K562 (cell line): Measurements from ENCODE around the gene GJA5. TPM values are rescaled to one million over a fixed set of nuclear protein-coding genes. Genes with fewer than 3 reads are reported as not detected.

Source experiments
- ATAC-seq: fragments of 200-7000 bp; cut with Tn5 transposase; 3 replicates; pipeline ENCODE4 v1.9.1; 2020; ENCODE audit warnings: moderate library complexity
- BruUV-seq: library from RNA; stranded (reverse); fragments of 400-500 nt; replicated peaks from 2 replicates; lab custom pipeline; 2021; lab: Mats Ljungman, UMichigan
- CTCF ChIA-PET: fragments of 300-600 bp; formaldehyde crosslinking; extraction: SDS; loops from one replicate; lab custom pipeline; 2021; ENCODE audit warnings: low intra/inter-chr PET ratio; lab: Yijun Ruan, JAX
- POLR2A ChIA-PET: fragments of 300-600, 350-650 bp; sonication (Branson Sonifier 250); formaldehyde crosslinking; extraction: SDS; loops from one replicate; lab custom pipeline; 2021; ENCODE audit warnings: antibody characterized with exemption, inconsistent platforms; lab: Yijun Ruan, JAX
- DNase-seq, 4 experiments: peaks; one replicate each; pipeline versions ENCODE4 v3.0.0 to v3.0.0-alpha.2; 2011 to 2018; ENCODE audit warnings: low spot score in 3 of 4, mixed read lengths in 3 of 4; ENCODE audit errors: extremely low read depth in 1 of 4
- FAIRE-seq: peaks from 2 replicates; lab custom pipeline; 2011; peaks lifted over from hg19 to GRCh38; lab: Jason Lieb, UNC
- H2AFZ ChIP-seq: 2 replicates; pipeline ENCODE4 v1.6.0; 2011; ENCODE audit warnings: low read depth, low read length, control low read depth, inconsistent platforms
- H3K27ac ChIP-seq: fragments of 200-600 bp; 3 replicates; pipeline ENCODE4 v1.8.0; 2011; ENCODE audit warnings: low read depth, mild to moderate bottlenecking, control low read depth, inconsistent platforms, low read length, moderate library complexity, mixed read lengths; ENCODE audit errors: extremely low read depth
- H3K27me3 ChIP-seq, 2 experiments: fragments of 300-600 bp in 1 of 2; 2 replicates in 1 of 2; 3 replicates in 1 of 2; pipeline versions ENCODE4 v1.6.0 to v1.8.0; 2011; ENCODE audit warnings: inconsistent platforms in 2 of 2, low read length in 2 of 2, mild to moderate bottlenecking in 1 of 2, mixed read lengths in 1 of 2, moderate library complexity in 1 of 2; ENCODE audit not compliant: control insufficient read depth in 2 of 2, insufficient read depth in 2 of 2
- H3K36me3 ChIP-seq: fragments of 300-600 bp; 3 replicates; pipeline ENCODE4 v1.8.0; 2011; ENCODE audit warnings: mild to moderate bottlenecking, low read length, inconsistent platforms; ENCODE audit not compliant: control insufficient read depth, insufficient read depth
- H3K4me1 ChIP-seq, 2 experiments: fragments of 200-600 bp in 1 of 2; replicated peaks in 1 of 2; 2 replicates in 1 of 2; 3 replicates in 1 of 2; pipeline versions ENCODE4 v1.5.1 to v1.8.0; 2011; ENCODE audit warnings: inconsistent platforms in 2 of 2, low read length in 2 of 2, mild to moderate bottlenecking in 1 of 2, mixed read lengths in 1 of 2, moderate library complexity in 1 of 2; ENCODE audit not compliant: control insufficient read depth in 2 of 2, insufficient read depth in 2 of 2
- H3K4me2 ChIP-seq: 2 replicates; pipeline ENCODE4 v1.6.1; 2011; ENCODE audit warnings: low read length, control low read depth, inconsistent platforms, mixed read lengths; ENCODE audit not compliant: insufficient read depth
- H3K4me3 ChIP-seq: fragments of 200-600 bp; sonication (generic), shearing (Covaris generic); 2 replicates; pipeline ENCODE4 v1.5.1; 2016; ENCODE audit warnings: control low read depth, inconsistent platforms
- H3K79me2 ChIP-seq: fragments of 200-600 bp; 3 replicates; pipeline ENCODE4 v1.8.0; 2011; ENCODE audit warnings: low read length, inconsistent platforms; ENCODE audit not compliant: control insufficient read depth, insufficient read depth
- H3K9ac ChIP-seq, 2 experiments: 2 replicates each; pipeline versions ENCODE4 v1.6.0 to v1.6.1; 2011; ENCODE audit warnings: low read depth in 2 of 2, low read length in 2 of 2, control low read depth in 1 of 2, inconsistent platforms in 1 of 2, mild to moderate bottlenecking in 1 of 2, mixed read lengths in 1 of 2; ENCODE audit not compliant: insufficient read depth in 1 of 2
- H3K9me1 ChIP-seq: one replicate; pipeline ENCODE4 v1.6.0; 2011; ENCODE audit warnings: inconsistent platforms, mild to moderate bottlenecking, low read length, moderate library complexity; ENCODE audit not compliant: control insufficient read depth, insufficient read depth
- H3K9me3 ChIP-seq: replicated peaks from 2 replicates; pipeline ENCODE4 v1.5.1; 2011; ENCODE audit warnings: low read depth, low read length, inconsistent platforms; ENCODE audit not compliant: control insufficient read depth, insufficient read depth
- H4K20me1 ChIP-seq: replicated peaks from 2 replicates; pipeline ENCODE4 v1.6.1; 2011; ENCODE audit warnings: low read length, inconsistent platforms, mixed read lengths; ENCODE audit not compliant: control insufficient read depth, insufficient read depth
- BACH1 ChIP-seq: fragments of 200-800 bp; sonication (Bioruptor generic); IDR thresholded peaks from 2 replicates; pipeline ENCODE4 v1.6.1; 2016; ENCODE audit warnings: missing genetic modification characterization, missing compliant biosample characterization
- CTBP1 ChIP-seq: fragments of 450-650 bp; IDR thresholded peaks from 2 replicates; pipeline ENCODE4 v1.6.1; 2016; ENCODE audit warnings: borderline replicate concordance
- EP300 ChIP-seq: IDR thresholded peaks from 2 replicates; pipeline ENCODE4 v1.6.1; 2012; ENCODE audit warnings: low read length, improper control_type of control experiment
- EP400 ChIP-seq: fragments of 450-650 bp; IDR thresholded peaks from 2 replicates; pipeline ENCODE4 v1.6.1; 2017; ENCODE audit warnings: antibody characterized with exemption, mild to moderate bottlenecking, moderate library complexity
- FOXP1 ChIP-seq: sonication (generic); formaldehyde crosslinking; IDR thresholded peaks from 2 replicates; pipeline ENCODE4 v1.8.0; 2022; ENCODE audit warnings: mild to moderate bottlenecking, missing genetic modification reagents
- HLTF ChIP-seq: fragments of 450-650 bp; IDR thresholded peaks from 2 replicates; pipeline ENCODE4 v1.6.1; 2016
- ILF3 ChIP-seq: fragments of 450-650 bp; IDR thresholded peaks from 2 replicates; pipeline ENCODE4 v1.6.1; 2018; ENCODE audit warnings: antibody characterized with exemption, mild to moderate bottlenecking, moderate library complexity, borderline replicate concordance
- KLF16 ChIP-seq: IDR thresholded peaks from 2 replicates; pipeline ENCODE4 v1.6.1; 2016; ENCODE audit warnings: antibody characterized with exemption
- NFRKB ChIP-seq: fragments of 450-650 bp; IDR thresholded peaks from 2 replicates; pipeline ENCODE4 v1.6.1; 2016; ENCODE audit warnings: low read depth
- PCBP2 ChIP-seq: fragments of 200-400 bp; formaldehyde crosslinking; IDR thresholded peaks from 2 replicates; pipeline ENCODE4 v1.6.1; 2018; ENCODE audit warnings: low read length, low read depth, mild to moderate bottlenecking, moderate library complexity; ENCODE audit not compliant: poor library complexity, severe bottlenecking
- RBM22 ChIP-seq: fragments of 200-400 bp; formaldehyde crosslinking; IDR thresholded peaks from 2 replicates; pipeline ENCODE4 v1.6.1; 2018; ENCODE audit warnings: low read length, low read depth; ENCODE audit not compliant: poor library complexity, severe bottlenecking
- RCOR1 ChIP-seq, 2 experiments: IDR thresholded peaks; 2 replicates each; pipeline ENCODE4 v1.6.1; 2012; ENCODE audit warnings: low read depth in 2 of 2, low read length in 2 of 2, borderline replicate concordance in 1 of 2, improper control_type of control experiment in 1 of 2
- RUNX1 ChIP-seq: sonication (generic); IDR thresholded peaks from 2 replicates; pipeline ENCODE4 v1.6.1; 2016; ENCODE audit warnings: antibody characterized with exemption, low read depth
- SMARCC2 ChIP-seq: fragments of 450-650 bp; IDR thresholded peaks from 2 replicates; pipeline ENCODE4 v1.6.1; 2017; ENCODE audit warnings: antibody characterized with exemption, moderate library complexity, mild to moderate bottlenecking, low read depth
- SRSF1 ChIP-seq: fragments of 200-400 bp; formaldehyde crosslinking; IDR thresholded peaks from 2 replicates; pipeline ENCODE4 v1.6.1; 2017; ENCODE audit warnings: mild to moderate bottlenecking, low read depth, low read length, moderate library complexity
- TFAM ChIP-seq: fragments of 250-450 bp; sonication (Bioruptor Pico); conservative IDR thresholded peaks from 2 replicates; pipeline ENCODE4 v1.5.0; 2021; ENCODE audit warnings: mild to moderate bottlenecking, moderate library complexity
- ZBTB1 ChIP-seq: sonication (generic); formaldehyde crosslinking; IDR thresholded peaks from 2 replicates; pipeline ENCODE4 v1.8.1; 2023; ENCODE audit warnings: missing genetic modification reagents, low read depth, mild to moderate bottlenecking, borderline replicate concordance
- ZNF175 ChIP-seq: fragments of 200-800 bp; sonication (Bioruptor generic); IDR thresholded peaks from 2 replicates; pipeline ENCODE4 v1.6.1; 2016; ENCODE audit warnings: low read depth, mild to moderate bottlenecking, missing genetic modification characterization, missing compliant biosample characterization
- WGBS: fragments of 100-300 bp; shearing (Covaris generic); methylation state at CpG from one replicate; pipeline ENCODE4 v1.1.6; 2016; ENCODE audit warnings: low coverage, mixed read lengths; ENCODE audit not compliant: insufficient coverage; ENCODE audit errors: missing lambda C conversion rate; 5-methylcytosine and 5-hydroxymethylcytosine counted together
- in situ Hi-C: fragments of 300-500 bp; cut with MboI; formaldehyde crosslinking; loops from 4 replicates; pipeline ENCODE4 v1.15.0; 2018; ENCODE audit warnings: inconsistent platforms, mixed read lengths
- intact Hi-C: fragments of 100-400 bp; cut with micrococcal nuclease; formaldehyde crosslinking; loops from 2 replicates; pipeline ENCODE4 v1.14.2; 2022
- polyA plus RNA-seq, 8 experiments: library from polyadenylated mRNA; depleted of rRNA in 4 of 8; stranded (reverse) in 5 of 8; unstranded in 3 of 8; fragments of >200 nt; fragmentation: Nextera tagmentation in 2 of 8; fragmentation: Illumina TruSeq in 1 of 8; extraction: Ambion mirVana in 2 of 8; extraction: Trizol in 1 of 8; gene quantifications; 2 replicates each; pipeline versions ENCODE4 v1.2.1 to v1.2.3, GENCODE V29; 2011 to 2014; ENCODE audit warnings: inconsistent platforms in 1 of 8, missing spikeins in 1 of 8
- total RNA-seq, 7 experiments: library from RNA; depleted of rRNA in 6 of 7; stranded (reverse); fragments of >200 nt in 6 of 7; fragmentation: Illumina TruSeq in 2 of 7; extraction: Trizol in 2 of 7; gene quantifications; 2 replicates each; pipeline versions ENCODE4 v1.2.1 to v1.2.3, GENCODE V29; 2011 to 2021; ENCODE audit warnings: low replicate concordance in 1 of 7

The GJA5 gene
- total and polyA plus RNA-seq, 9 of the 15 experiments (the other 6 are each of a cell fraction or from before 2014, with no cell fraction given) = 0.07 TPM; not detected in 7

DNA sequence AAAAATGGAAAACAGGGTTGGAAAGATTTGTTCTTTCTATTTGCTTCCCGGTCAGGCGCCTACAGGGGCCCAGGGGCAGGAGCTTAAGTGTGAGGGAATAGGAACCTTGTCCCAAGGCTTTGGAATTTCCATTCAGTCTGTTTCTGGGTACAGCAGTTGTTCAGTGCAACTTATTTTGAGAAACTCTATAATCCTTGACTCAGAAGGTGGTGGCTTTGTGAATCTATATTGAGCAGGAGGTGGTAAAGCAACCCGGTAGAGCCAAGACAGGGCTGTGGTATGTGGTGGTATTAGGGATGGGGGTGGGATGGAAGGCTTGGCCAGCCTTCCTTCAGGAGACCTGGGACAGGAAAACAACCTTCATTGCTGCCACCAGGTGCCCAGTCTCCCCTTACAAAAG, 20.0 kb downstream of the GJA5 start (continued):
- TF ChIP-seq SMARCC2 = no peak
- no peak for TF ChIP-seq NFRKB
- TF ChIP-seq HLTF = no peak
- TF ChIP-seq TFAM (CRISPR knock-in tag) = no peak

DNA sequence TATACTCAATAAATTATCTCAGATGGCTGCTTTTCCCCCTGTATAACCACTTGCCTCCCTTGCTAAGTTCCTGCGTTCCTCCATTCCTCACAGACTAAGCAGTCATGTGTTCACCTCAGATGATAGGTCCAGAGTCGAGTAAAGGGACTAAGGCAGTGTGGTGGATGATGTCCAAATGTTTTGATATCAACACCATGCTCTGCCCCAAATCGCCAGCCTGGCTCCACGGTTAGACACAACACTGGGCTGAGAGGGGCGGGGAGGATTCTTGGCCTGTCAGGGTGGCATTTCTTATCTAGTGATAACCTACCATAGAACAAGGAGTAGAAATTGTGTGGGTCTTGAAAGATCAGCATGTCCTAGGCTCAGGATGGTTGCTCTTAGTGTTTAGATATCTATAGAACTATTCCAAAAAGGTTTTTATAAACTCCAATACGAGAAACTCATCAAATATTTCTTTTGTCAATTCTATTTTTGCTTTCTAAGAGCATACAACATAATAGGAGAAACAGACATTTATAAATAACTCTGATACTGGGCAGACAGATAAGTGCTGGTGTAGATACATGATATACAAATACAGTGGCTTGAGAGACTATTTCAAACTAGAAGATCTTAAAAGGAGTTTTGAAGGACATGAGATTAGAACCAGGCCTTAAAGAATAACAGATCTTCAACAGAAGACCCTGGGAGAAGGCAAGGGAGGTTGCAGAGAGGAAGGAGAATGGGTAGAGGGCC, 21.5 kb downstream of the GJA5 start:
- Histone ChIP-seq H3K27ac (no peak overlapping the region), H3K27me3 (no peaks in the 10 kb centered on the region; a peak in 1 of 5 replicates), H3K4me1 (no peaks in the 10 kb centered on the region), H3K4me2 (no peak overlapping the region), H3K9me1 (no peaks in the 10 kb centered on the region), H3K36me3 (no peaks in the 10 kb centered on the region), H3K79me2 (no peaks in the 10 kb centered on the region), H4K20me1 (0 out of 2 replicates have a peak, but pooled peaks cover 3% of the 10 kb centered on the region), H3K9ac (no peak overlapping the region), H3K9me3 (no peaks in the 10 kb centered on the region), H2AFZ (no peak overlapping the region), H3K4me3 (no peak overlapping the region)
- intact Hi-C loops = no loop called here
- ChIA-PET CTCF (no interaction called here), POLR2A (no interaction called here)
- TF ChIP-seq EP400 (no peak), HLTF (no peak), FOXP1 (CRISPR knock-in tag) (no peak), RUNX1 (no peak), CTBP1 (no peak), PCBP2 (no peak), RBM22 (no peak), EP300 (no peak), SRSF1 (no peak), KLF16 (no peak), ZBTB1 (CRISPR knock-in tag) (no peak), BACH1 (tag) (no peak), ILF3 (no peak), ZNF175 (no peak), RCOR1 (IDR thresholded peaks at IDR 0.05; ENCODE audit: borderline replicate concordance in 1 of 2, low read depth in 2 of 2, low read length in 2 of 2) (no peak)
- DNase-seq (no peak), ATAC-seq (no peak), FAIRE-seq (no peak)
- in situ Hi-C loops = no loop called here
- no TSS peak for BruUV-seq
- 0% methylated on average over 5 of the region's 6 CpGs for WGBS
